Sigmoid colon (tissue), 7 donors: ENCODE data around the gene FAM200A. TPM values are rescaled to one million over a fixed set of nuclear protein-coding genes. Genes with fewer than 3 reads are reported as not detected.
"Not testable (repeated sequence)": the region's sequence is repeated elsewhere in the genome, so short reads cannot be mapped to it uniquely, and the experiment has no call there.

Experiments used
- DNase-seq: peaks from one replicate; pipeline ENCODE4 v3.0.0-alpha.2; 2019
- H3K27ac ChIP-seq, 4 donors: fragments of 200-600 bp; sonication (generic); one replicate each; pipeline ENCODE4 v1.5.1; 2016 to 2019; ENCODE audit warnings: mild to moderate bottlenecking in 1 of 4
- H3K27me3 ChIP-seq, 3 donors: fragments of 200-600 bp; sonication (generic); one replicate each; pipeline ENCODE4 v1.5.1; 2019; ENCODE audit warnings: mild to moderate bottlenecking in 1 of 3
- H3K36me3 ChIP-seq, 4 donors: fragments of 200-600 bp; sonication (generic); one replicate each; pipeline ENCODE4 v1.5.1; 2016 to 2019
- H3K4me1 ChIP-seq, 4 donors: fragments of 200-600 bp; sonication (generic); one replicate each; pipeline ENCODE4 v1.5.1; 2017 to 2019
- H3K4me3 ChIP-seq, 4 donors: fragments of 200-600 bp; sonication (generic); one replicate each; pipeline ENCODE4 v1.5.1; 2017 to 2019; ENCODE audit warnings: mild to moderate bottlenecking in 2 of 4, moderate library complexity in 1 of 4
- H3K9me3 ChIP-seq, 4 donors: fragments of 200-600 bp in 3 of 4; sonication (generic) in 3 of 4; one replicate each; pipeline versions ENCODE4 v1.5.1 to v1.6.1; 2013 to 2019
- EP300 ChIP-seq, 4 donors: sonication (generic); formaldehyde crosslinking; IDR thresholded peaks; one replicate each; pipeline ENCODE4 v1.6.1; 2017; ENCODE audit warnings: antibody characterized with exemption in 4 of 4
- POLR2A ChIP-seq, 2 donors: fragments of 450-650 bp; IDR thresholded peaks; one replicate each; pipeline ENCODE4 v1.6.1; 2016; ENCODE audit warnings: antibody characterized with exemption in 2 of 2, mild to moderate bottlenecking in 2 of 2, moderate library complexity in 2 of 2
- POLR2AphosphoS5 ChIP-seq, 4 donors: sonication (generic); formaldehyde crosslinking; IDR thresholded peaks; one replicate each; pipeline ENCODE4 v1.6.1; 2017; ENCODE audit warnings: antibody characterized with exemption in 4 of 4
- WGBS, 2 donors: extraction: QIAGEN DNeasy Blood & Tissue Kit; methylation state at CpG; one replicate each; pipeline ENCODE4 v1.1.7; 2013; 5-methylcytosine and 5-hydroxymethylcytosine counted together
- intact Hi-C: fragments of 100-400 bp; cut with DNase I; formaldehyde crosslinking; loops from one replicate; pipeline ENCODE4 v1.15.1; 2023
- polyA plus RNA-seq, 3 donors: library from polyadenylated mRNA; stranded (reverse); fragments of 200-250 nt; gene quantifications; one replicate each; pipeline ENCODE4 v1.2.3, GENCODE V29; 2013
- total RNA-seq, 4 donors: library from RNA; depleted of rRNA; stranded (reverse); fragments of >200 nt; gene quantifications; one replicate each; pipeline ENCODE4 v1.1.0, GENCODE V29; 2016
- TF ChIP-seq, protein P1 (sequence below), 4 experiments: fragments of 450-650 bp in 3 of 4; fragments of 200-600 bp in 1 of 4; IDR thresholded peaks; one replicate each; pipeline ENCODE4 v1.5.1; 2016 to 2019; ENCODE audit warnings: antibody characterized with exemption in 4 of 4, mild to moderate bottlenecking in 3 of 4, moderate library complexity in 2 of 4
- donor health status: healthy with polysubstance abuse.
- donor health status: Bipolar disorder and iron deficiency.
- donor health status: healthy.

The FAM200A gene
- total and polyA plus RNA-seq, 7 donors: 1.8 to 6.4 (median 3.1) TPM

DNA sequence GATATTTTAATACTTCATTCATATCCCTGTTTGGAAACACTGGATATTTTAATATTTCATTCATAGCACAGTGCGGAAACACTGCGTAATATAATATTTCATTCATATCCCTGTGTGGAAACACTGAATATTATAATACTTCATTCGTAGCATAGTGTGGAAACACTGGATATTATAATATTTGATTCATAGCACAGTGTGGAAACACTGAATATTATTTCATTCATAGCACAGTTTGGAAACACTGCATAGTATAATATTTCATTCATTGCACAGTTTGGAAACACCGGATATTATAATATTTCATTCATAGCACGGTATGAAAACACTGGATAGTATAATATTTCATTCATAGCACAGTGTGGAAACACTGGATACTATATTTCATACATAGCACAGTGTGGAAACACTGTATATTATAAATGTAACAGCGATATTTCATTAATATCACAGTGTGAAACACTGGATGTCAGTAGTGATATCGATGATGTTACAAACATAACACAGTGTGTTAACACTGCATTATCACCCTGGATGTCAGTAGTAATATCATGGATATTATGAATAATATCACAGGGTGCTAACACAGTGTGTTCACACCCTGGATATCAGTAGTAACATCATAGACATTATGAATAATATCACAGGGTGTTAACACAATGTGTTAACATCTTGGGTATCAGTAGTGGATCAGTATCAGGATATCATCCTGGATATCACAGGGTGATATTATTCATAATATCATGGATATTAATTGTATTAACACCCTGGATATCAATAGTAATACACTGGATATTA, 43.2 kb upstream of the FAM200A start:
- Histone ChIP-seq H3K27me3 (no peaks in the 10 kb centered on the region), H3K36me3 (no peaks in the 10 kb centered on the region), H3K4me3 (no peak overlapping the region), H3K9me3 (no peaks in the 10 kb centered on the region), H3K27ac (no peak overlapping the region), H3K4me1 (no peaks in the 10 kb centered on the region)
- DNase-seq: no peak
- TF ChIP-seq EP300 (IDR thresholded peaks at IDR 0.05) (no peak), POLR2AphosphoS5 (IDR thresholded peaks at IDR 0.05) (no peak), POLR2A (IDR thresholded peaks at IDR 0.05) (no peak)
- TF ChIP-seq, protein P1, sequence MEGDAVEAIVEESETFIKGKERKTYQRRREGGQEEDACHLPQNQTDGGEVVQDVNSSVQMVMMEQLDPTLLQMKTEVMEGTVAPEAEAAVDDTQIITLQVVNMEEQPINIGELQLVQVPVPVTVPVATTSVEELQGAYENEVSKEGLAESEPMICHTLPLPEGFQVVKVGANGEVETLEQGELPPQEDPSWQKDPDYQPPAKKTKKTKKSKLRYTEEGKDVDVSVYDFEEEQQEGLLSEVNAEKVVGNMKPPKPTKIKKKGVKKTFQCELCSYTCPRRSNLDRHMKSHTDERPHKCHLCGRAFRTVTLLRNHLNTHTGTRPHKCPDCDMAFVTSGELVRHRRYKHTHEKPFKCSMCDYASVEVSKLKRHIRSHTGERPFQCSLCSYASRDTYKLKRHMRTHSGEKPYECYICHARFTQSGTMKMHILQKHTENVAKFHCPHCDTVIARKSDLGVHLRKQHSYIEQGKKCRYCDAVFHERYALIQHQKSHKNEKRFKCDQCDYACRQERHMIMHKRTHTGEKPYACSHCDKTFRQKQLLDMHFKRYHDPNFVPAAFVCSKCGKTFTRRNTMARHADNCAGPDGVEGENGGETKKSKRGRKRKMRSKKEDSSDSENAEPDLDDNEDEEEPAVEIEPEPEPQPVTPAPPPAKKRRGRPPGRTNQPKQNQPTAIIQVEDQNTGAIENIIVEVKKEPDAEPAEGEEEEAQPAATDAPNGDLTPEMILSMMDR (IDR thresholded peaks at IDR 0.05): no peak
- intact Hi-C loops: no loop called here
- WGBS, 2 donors: 69 to 84% methylated on average over 7 of the region's 7 CpGs

DNA sequence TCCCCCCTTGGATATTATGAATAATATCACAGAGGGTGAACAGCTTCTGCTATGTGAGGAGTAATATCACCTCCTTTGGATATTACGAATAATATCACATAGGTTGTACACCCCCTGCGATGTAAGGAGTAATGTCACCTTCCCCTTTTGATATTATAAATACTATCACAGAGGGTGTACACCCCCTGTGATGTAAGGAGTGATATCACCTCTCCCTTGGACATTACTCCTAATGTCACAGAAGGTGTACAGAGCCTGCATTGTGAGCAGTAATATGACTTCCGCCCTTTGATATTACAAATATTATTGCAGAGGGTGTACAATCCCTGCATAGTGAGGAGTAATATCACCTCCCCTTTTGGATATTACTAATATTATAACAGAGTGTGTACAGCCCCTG, 37.0 kb upstream of the FAM200A start:
- no peaks in the 10 kb centered on the region for H3K4me1 ChIP-seq
- no peaks in the 10 kb centered on the region for H3K9me3 ChIP-seq
- no peak overlapping the region for H3K4me3 ChIP-seq
- no peak overlapping the region for H3K27ac ChIP-seq
- no peak for DNase-seq
- no peaks in the 10 kb centered on the region for H3K36me3 ChIP-seq
- intact Hi-C loops: no loop called here
- 73 to 86% methylated on average over 3 of the region's 3 CpGs for WGBS, 2 donors
- TF ChIP-seq, protein P1 (IDR thresholded peaks at IDR 0.05): no peak
- TF ChIP-seq EP300 (IDR thresholded peaks at IDR 0.05) (no peak), POLR2A (IDR thresholded peaks at IDR 0.05) (no peak), POLR2AphosphoS5 (IDR thresholded peaks at IDR 0.05) (no peak)
- H3K27me3 ChIP-seq: no peaks in the 10 kb centered on the region

DNA sequence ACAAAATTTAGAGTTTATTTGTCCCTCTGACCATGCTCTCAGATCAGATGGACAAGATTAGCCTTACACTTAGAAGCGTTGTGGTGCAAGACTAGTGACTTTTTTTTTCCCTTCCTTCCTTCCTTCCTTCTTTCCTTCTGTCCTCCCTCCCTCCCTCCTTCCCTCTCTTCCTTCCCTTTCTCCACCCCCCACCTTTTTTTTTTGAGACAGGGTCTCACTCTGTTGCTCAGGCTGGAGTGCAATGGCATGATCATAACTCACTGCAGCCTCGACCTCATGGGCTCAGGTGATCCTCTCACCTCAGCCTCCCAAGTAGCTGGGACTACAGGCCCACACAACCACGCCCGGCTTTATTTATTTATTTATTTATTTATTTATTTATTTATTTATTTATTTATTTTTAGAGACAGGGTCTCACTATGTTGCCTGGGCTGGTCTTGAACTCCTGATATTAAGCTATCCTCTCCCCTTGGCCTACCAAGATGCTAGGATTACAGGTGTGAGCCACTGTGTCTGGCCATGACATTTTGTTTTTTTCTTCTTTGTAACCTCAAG, 28.9 kb upstream of the FAM200A start:
- WGBS, 2 donors: 49 to 63% methylated on average over 4 of the region's 4 CpGs
- DNase-seq, H3K36me3 ChIP-seq, H3K27me3 ChIP-seq, intact Hi-C loops, H3K9me3 ChIP-seq: not testable (repeated sequence)
- peaks cover 0 to 15% (median 4%) of the 10 kb centered on the region in 4 donors for H3K4me1 ChIP-seq
- H3K27ac ChIP-seq: peak overlapping the region; percentile 50 to 67 (median 61)
- peak overlapping the region; percentile 52 to 65 (median 58) for H3K4me3 ChIP-seq

DNA sequence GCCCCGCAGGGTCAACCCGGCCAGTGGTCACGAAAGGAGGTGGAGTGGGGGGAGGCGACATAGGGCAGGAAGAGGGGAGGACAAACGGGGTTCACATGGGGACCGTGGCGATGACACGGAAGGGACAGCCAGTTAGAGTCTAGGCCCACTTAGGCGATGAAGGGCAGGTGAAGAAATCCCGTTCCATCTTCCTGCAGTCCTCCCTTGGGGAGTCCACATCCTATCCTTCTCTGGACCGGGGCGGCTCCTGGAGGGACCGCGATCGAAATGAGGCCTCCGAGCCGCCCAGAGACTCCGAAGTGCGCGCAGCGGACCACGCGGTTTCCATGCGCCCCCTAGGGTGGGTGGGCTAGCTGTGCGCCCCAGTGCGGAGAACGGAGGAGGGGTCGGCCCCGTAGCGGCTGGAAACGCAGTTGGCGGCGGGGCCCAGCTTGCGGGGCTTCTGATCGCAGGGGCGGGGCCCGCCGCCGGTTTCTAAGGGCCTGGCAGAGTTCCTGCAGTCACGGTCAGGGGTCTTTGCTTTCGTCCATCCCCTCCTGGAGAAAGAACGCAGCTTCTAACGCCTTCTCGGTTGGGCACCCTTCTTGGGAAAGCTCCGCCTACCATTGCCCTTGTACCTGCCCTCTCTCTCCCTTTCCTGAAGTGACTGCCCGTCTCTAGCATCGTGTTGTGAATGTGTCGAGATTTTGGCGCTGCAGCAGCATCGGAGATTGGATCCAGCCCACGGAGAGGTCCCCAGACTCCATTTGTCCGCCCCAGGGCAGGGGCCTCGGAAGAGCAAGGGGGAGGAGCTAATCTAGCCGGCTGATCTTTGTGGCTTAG, 28.3 kb upstream of the FAM200A start:
- Histone ChIP-seq H3K4me1 (peaks cover 0 to 15% (median 4%) of the 10 kb centered on the region in 4 donors), H3K9me3 (no peaks in the 10 kb centered on the region), H3K4me3 (peak overlapping the region; percentile 52 to 65 (median 58)), H3K27ac (peak overlapping the region; percentile 50 to 67 (median 61)), H3K27me3 (no peaks in the 10 kb centered on the region), H3K36me3 (no peaks in the 10 kb centered on the region)
- peak in 1 of 4 donors; percentile 25 for TF ChIP-seq POLR2AphosphoS5 (IDR thresholded peaks at IDR 0.05)
- TF ChIP-seq, protein P1 (IDR thresholded peaks at IDR 0.05): peak in 1 of 4 experiments; percentile 21
- TF ChIP-seq POLR2A (IDR thresholded peaks at IDR 0.05): no peak
- intact Hi-C loops: no loop called here
- WGBS, 2 donors: 3 to 6% methylated on average over 54 of the region's 54 CpGs
- no peak for DNase-seq
